ENCODE data around the gene PPM1G.

The PPM1G gene

GRCh38 chr2:27376866-27377617, 32.3 kb downstream of the PPM1G start:
- Histone ChIP-seq H3K36me3 (replicated peaks; ENCODE audit: low read depth, low read length) (peaks cover 59% of the 10 kb centered on the region), H4K20me1 (ENCODE audit: insufficient read depth, low read length) (no peaks in the 10 kb centered on the region), H3K4me2 (ENCODE audit: low read length) (no peak overlapping the region), H3K27me3 (ENCODE audit: low read depth, low read length) (no peaks in the 10 kb centered on the region), H3K9ac (ENCODE audit: low read length) (no peak overlapping the region), H3K4me3 (ENCODE audit: low read length) (no peak overlapping the region), H3K9me3 (ENCODE audit: insufficient read depth, low read length) (no peaks in the 10 kb centered on the region), H3K79me2 (ENCODE audit: low read length) (peaks cover 21% of the 10 kb centered on the region), H2AFZ (ENCODE audit: low read depth, low read length) (no peak overlapping the region), H3K27ac (ENCODE audit: low read length) (no peak overlapping the region), H3K4me1 (ENCODE audit: low read length) (peaks cover 15% of the 10 kb centered on the region)
- TF ChIP-seq EZH2phosphoT487 (IDR thresholded peaks at IDR 0.05; ENCODE audit: low read depth) = no peak
- TF ChIP-seq, protein P1, sequence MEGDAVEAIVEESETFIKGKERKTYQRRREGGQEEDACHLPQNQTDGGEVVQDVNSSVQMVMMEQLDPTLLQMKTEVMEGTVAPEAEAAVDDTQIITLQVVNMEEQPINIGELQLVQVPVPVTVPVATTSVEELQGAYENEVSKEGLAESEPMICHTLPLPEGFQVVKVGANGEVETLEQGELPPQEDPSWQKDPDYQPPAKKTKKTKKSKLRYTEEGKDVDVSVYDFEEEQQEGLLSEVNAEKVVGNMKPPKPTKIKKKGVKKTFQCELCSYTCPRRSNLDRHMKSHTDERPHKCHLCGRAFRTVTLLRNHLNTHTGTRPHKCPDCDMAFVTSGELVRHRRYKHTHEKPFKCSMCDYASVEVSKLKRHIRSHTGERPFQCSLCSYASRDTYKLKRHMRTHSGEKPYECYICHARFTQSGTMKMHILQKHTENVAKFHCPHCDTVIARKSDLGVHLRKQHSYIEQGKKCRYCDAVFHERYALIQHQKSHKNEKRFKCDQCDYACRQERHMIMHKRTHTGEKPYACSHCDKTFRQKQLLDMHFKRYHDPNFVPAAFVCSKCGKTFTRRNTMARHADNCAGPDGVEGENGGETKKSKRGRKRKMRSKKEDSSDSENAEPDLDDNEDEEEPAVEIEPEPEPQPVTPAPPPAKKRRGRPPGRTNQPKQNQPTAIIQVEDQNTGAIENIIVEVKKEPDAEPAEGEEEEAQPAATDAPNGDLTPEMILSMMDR (IDR thresholded peaks at IDR 0.05; ENCODE audit: low read depth, low read length) = no peak

GRCh38 chr2:27376151-27376865, 33.1 kb downstream of the PPM1G start:
- H3K4me3 ChIP-seq (ENCODE audit: low read length) = no peak overlapping the region
- no peak overlapping the region for H3K9ac ChIP-seq (ENCODE audit: low read length)
- H2AFZ ChIP-seq (ENCODE audit: low read depth, low read length) = no peak overlapping the region
- H3K4me2 ChIP-seq (ENCODE audit: low read length) = no peak overlapping the region
- no peak overlapping the region for H3K27ac ChIP-seq (ENCODE audit: low read length)
- peaks cover 52% of the 10 kb centered on the region for H3K36me3 ChIP-seq (replicated peaks; ENCODE audit: low read depth, low read length)
- no peaks in the 10 kb centered on the region for H4K20me1 ChIP-seq (ENCODE audit: insufficient read depth, low read length)
- TF ChIP-seq, protein P1 (IDR thresholded peaks at IDR 0.05; ENCODE audit: low read depth, low read length) = no peak
- no peak for TF ChIP-seq EZH2phosphoT487 (IDR thresholded peaks at IDR 0.05; ENCODE audit: low read depth)
- H3K27me3 ChIP-seq (ENCODE audit: low read depth, low read length) = no peaks in the 10 kb centered on the region
- H3K79me2 ChIP-seq (ENCODE audit: low read length) = peaks cover 28% of the 10 kb centered on the region
- H3K4me1 ChIP-seq (ENCODE audit: low read length) = peaks cover 21% of the 10 kb centered on the region
- no peaks in the 10 kb centered on the region for H3K9me3 ChIP-seq (ENCODE audit: insufficient read depth, low read length)

DNA sequence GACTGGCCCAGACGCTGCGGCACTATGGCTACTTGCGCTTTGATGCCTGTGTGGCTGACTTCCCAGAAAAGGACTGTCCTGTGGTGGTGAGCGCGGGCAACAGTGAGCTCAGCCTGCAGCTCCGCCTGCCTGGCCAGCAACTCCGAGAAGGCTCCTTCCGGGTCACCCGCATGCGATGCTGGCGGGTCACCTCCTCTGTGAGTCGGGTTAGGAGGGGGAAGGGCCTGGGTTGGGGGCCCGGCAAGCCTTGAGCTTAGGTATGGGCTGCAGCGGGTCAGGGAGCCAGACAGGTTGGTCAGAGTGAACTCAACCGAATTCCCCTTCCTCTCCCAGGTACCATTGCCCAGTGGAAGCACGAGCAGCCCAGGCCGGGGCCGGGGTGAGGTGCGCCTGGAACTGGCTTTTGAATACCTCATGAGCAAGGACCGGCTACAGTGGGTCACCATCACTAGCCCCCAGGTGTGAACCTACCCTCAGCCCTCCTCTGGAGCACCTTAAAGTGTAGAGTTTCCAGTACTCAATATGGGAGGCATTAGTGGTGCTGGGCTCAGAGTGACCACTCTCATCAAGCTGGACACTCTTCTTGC, 33.8 kb downstream of the PPM1G start:
- Histone ChIP-seq H3K4me3 (ENCODE audit: low read length) (no peak overlapping the region), H3K79me2 (ENCODE audit: low read length) (peaks cover 35% of the 10 kb centered on the region), H3K27ac (ENCODE audit: low read length) (no peak overlapping the region), H3K4me1 (ENCODE audit: low read length) (peaks cover 16% of the 10 kb centered on the region), H3K4me2 (ENCODE audit: low read length) (no peak overlapping the region), H4K20me1 (ENCODE audit: insufficient read depth, low read length) (no peaks in the 10 kb centered on the region), H3K27me3 (ENCODE audit: low read depth, low read length) (no peaks in the 10 kb centered on the region), H3K9me3 (ENCODE audit: insufficient read depth, low read length) (no peaks in the 10 kb centered on the region), H3K36me3 (replicated peaks; ENCODE audit: low read depth, low read length) (peaks cover 50% of the 10 kb centered on the region), H3K9ac (ENCODE audit: low read length) (no peak overlapping the region), H2AFZ (ENCODE audit: low read depth, low read length) (no peak overlapping the region)
- TF ChIP-seq, protein P1 (IDR thresholded peaks at IDR 0.05; ENCODE audit: low read depth, low read length) = no peak
- no peak for TF ChIP-seq EZH2phosphoT487 (IDR thresholded peaks at IDR 0.05; ENCODE audit: low read depth)

DNA sequence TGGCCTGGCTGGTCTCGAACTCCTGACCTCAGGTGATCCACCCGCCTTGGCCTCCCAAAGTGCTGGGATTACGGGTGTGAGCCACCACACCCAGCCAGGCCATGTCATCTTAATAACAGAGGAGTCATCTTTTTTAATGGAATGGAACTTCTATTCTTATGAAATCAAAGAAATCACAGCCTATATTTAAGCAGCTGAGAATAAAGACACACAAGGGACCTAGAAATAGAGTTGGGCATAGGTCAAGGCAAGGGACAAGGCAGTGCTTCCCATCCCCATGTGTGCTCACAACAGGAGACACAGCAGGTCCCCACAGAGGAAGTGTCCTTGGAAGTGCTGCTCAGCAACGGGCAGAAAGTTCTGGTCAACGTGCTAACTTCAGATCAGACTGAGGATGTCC, 35.8 kb downstream of the PPM1G start:
- H4K20me1 ChIP-seq (ENCODE audit: insufficient read depth, low read length) = no peaks in the 10 kb centered on the region
- H3K27me3 ChIP-seq (ENCODE audit: low read depth, low read length) = no peaks in the 10 kb centered on the region
- no peak overlapping the region for H2AFZ ChIP-seq (ENCODE audit: low read depth, low read length)
- no peak overlapping the region for H3K9ac ChIP-seq (ENCODE audit: low read length)
- no peak overlapping the region for H3K4me3 ChIP-seq (ENCODE audit: low read length)
- TF ChIP-seq, protein P1 (IDR thresholded peaks at IDR 0.05; ENCODE audit: low read depth, low read length) = no peak
- peaks cover 16% of the 10 kb centered on the region for H3K4me1 ChIP-seq (ENCODE audit: low read length)
- no peaks in the 10 kb centered on the region for H3K9me3 ChIP-seq (ENCODE audit: insufficient read depth, low read length)
- no peak overlapping the region for H3K27ac ChIP-seq (ENCODE audit: low read length)
- H3K36me3 ChIP-seq (replicated peaks; ENCODE audit: low read depth, low read length) = peaks cover 40% of the 10 kb centered on the region
- H3K79me2 ChIP-seq (ENCODE audit: low read length) = peaks cover 42% of the 10 kb centered on the region
- H3K4me2 ChIP-seq (ENCODE audit: low read length) = no peak overlapping the region

Measured in OCI-LY3 (cell line).